ENCODE data around the gene ZNF417.

GRCh38 chr19:57946316-57946715 is 29.9 kb upstream of the ZNF417 start:
- TF ChIP-seq ZNF660 (tag by site-specific recombination; IDR thresholded peaks at IDR 0.05) (no peak), CTCF (tag by site-specific recombination; IDR thresholded peaks at IDR 0.05) (no peak), ZNF639 (tag by site-specific recombination; IDR thresholded peaks at IDR 0.05) (no peak), ZNF670 (tag by site-specific recombination; IDR thresholded peaks at IDR 0.05; ENCODE audit: low read depth) (no peak), ZNF214 (tag by site-specific recombination; IDR thresholded peaks at IDR 0.05; ENCODE audit: borderline replicate concordance) (no peak)
